ENCODE results near the gene LPAR3.

Gene LPAR3

GRCh38 chr1:84887261-84887934 is 5.6 kb downstream of the LPAR3 start:
- no peak overlapping the region for H2AFZ ChIP-seq (ENCODE audit: low read depth)
- no peak overlapping the region for H3K27ac ChIP-seq
- H3K4me3 ChIP-seq (IDR thresholded peaks at IDR 0.05; ENCODE audit: insufficient read depth, low read depth, low read length), result no peak overlapping the region
- H3K27me3 ChIP-seq (ENCODE audit: insufficient read depth, low read depth), result no peaks in the 10 kb centered on the region
- no peaks in the 10 kb centered on the region for H3K79me2 ChIP-seq (ENCODE audit: insufficient read depth, low read depth)
- no peak overlapping the region for H3K4me2 ChIP-seq
- TF ChIP-seq, protein P1, sequence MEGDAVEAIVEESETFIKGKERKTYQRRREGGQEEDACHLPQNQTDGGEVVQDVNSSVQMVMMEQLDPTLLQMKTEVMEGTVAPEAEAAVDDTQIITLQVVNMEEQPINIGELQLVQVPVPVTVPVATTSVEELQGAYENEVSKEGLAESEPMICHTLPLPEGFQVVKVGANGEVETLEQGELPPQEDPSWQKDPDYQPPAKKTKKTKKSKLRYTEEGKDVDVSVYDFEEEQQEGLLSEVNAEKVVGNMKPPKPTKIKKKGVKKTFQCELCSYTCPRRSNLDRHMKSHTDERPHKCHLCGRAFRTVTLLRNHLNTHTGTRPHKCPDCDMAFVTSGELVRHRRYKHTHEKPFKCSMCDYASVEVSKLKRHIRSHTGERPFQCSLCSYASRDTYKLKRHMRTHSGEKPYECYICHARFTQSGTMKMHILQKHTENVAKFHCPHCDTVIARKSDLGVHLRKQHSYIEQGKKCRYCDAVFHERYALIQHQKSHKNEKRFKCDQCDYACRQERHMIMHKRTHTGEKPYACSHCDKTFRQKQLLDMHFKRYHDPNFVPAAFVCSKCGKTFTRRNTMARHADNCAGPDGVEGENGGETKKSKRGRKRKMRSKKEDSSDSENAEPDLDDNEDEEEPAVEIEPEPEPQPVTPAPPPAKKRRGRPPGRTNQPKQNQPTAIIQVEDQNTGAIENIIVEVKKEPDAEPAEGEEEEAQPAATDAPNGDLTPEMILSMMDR (conservative IDR thresholded peaks at IDR 0.05; ENCODE audit: low read depth, low read length), result no peak
- H3K9ac ChIP-seq, result no peak overlapping the region
- no peaks in the 10 kb centered on the region for H4K20me1 ChIP-seq (ENCODE audit: insufficient read depth)
- no peaks in the 10 kb centered on the region for H3K4me1 ChIP-seq (ENCODE audit: low read depth, poor library complexity, severe bottlenecking)
- H3K36me3 ChIP-seq (ENCODE audit: insufficient read depth), result no peaks in the 10 kb centered on the region

- no peaks in the 10 kb centered on the region for H4K20me1 ChIP-seq (ENCODE audit: insufficient read depth)
- H3K4me2 ChIP-seq, result no peak overlapping the region
- TF ChIP-seq, protein P1 (conservative IDR thresholded peaks at IDR 0.05; ENCODE audit: low read depth, low read length), result no peak
- no peaks in the 10 kb centered on the region for H3K79me2 ChIP-seq (ENCODE audit: insufficient read depth, low read depth)
- no peaks in the 10 kb centered on the region for H3K36me3 ChIP-seq (ENCODE audit: insufficient read depth)
- no peaks in the 10 kb centered on the region for H3K4me1 ChIP-seq (ENCODE audit: low read depth, poor library complexity, severe bottlenecking)
- no peak overlapping the region for H3K9ac ChIP-seq
- no peaks in the 10 kb centered on the region for H3K27me3 ChIP-seq (ENCODE audit: insufficient read depth, low read depth)
- no peak overlapping the region for H2AFZ ChIP-seq (ENCODE audit: low read depth)
- no peak overlapping the region for H3K4me3 ChIP-seq (IDR thresholded peaks at IDR 0.05; ENCODE audit: insufficient read depth, low read depth, low read length)
- H3K27ac ChIP-seq, result no peak overlapping the region
These were observed 7.5 kb downstream of the LPAR3 start for GRCh38 chr1:84885469-84885868.

- Histone ChIP-seq H3K27ac (no peak overlapping the region), H2AFZ (ENCODE audit: low read depth) (no peak overlapping the region), H3K27me3 (ENCODE audit: insufficient read depth, low read depth) (no peaks in the 10 kb centered on the region), H3K9ac (no peak overlapping the region), H3K79me2 (ENCODE audit: insufficient read depth, low read depth) (no peaks in the 10 kb centered on the region), H3K4me1 (ENCODE audit: low read depth, poor library complexity, severe bottlenecking) (no peaks in the 10 kb centered on the region), H4K20me1 (ENCODE audit: insufficient read depth) (no peaks in the 10 kb centered on the region), H3K4me2 (no peak overlapping the region), H3K36me3 (ENCODE audit: insufficient read depth) (no peaks in the 10 kb centered on the region), H3K4me3 (IDR thresholded peaks at IDR 0.05; ENCODE audit: insufficient read depth, low read depth, low read length) (no peak overlapping the region)
- TF ChIP-seq, protein P1 (conservative IDR thresholded peaks at IDR 0.05; ENCODE audit: low read depth, low read length), result no peak
These were observed 8.2 kb downstream of the LPAR3 start for GRCh38 chr1:84884671-84885389.

- no peaks in the 10 kb centered on the region for H3K79me2 ChIP-seq (ENCODE audit: insufficient read depth, low read depth)
- H3K36me3 ChIP-seq (ENCODE audit: insufficient read depth), result no peaks in the 10 kb centered on the region
- no peaks in the 10 kb centered on the region for H3K4me1 ChIP-seq (ENCODE audit: low read depth, poor library complexity, severe bottlenecking)
- no peak overlapping the region for H3K9ac ChIP-seq
- H3K4me2 ChIP-seq, result no peak overlapping the region
- H2AFZ ChIP-seq (ENCODE audit: low read depth), result no peak overlapping the region
- H3K27ac ChIP-seq, result no peak overlapping the region
- H3K4me3 ChIP-seq (IDR thresholded peaks at IDR 0.05; ENCODE audit: insufficient read depth, low read depth, low read length), result no peak overlapping the region
- H3K27me3 ChIP-seq (ENCODE audit: insufficient read depth, low read depth), result no peaks in the 10 kb centered on the region
- H4K20me1 ChIP-seq (ENCODE audit: insufficient read depth), result no peaks in the 10 kb centered on the region
- TF ChIP-seq, protein P1 (conservative IDR thresholded peaks at IDR 0.05; ENCODE audit: low read depth, low read length), result no peak
These were observed 9.7 kb downstream of the LPAR3 start for GRCh38 chr1:84883286-84883685.

All from KMS-11 (cell line).